Mesenteric fat pad (tissue), 1 donor: ENCODE results near the gene MAN1A2. TPM values are rescaled to one million over a fixed set of nuclear protein-coding genes. Genes with fewer than 3 reads are reported as not detected.
A peak's percentile ranks its signal among the peaks of the same experiment; 100 is the strongest.

Experiments
- DNase-seq: peaks from one replicate; pipeline ENCODE4 v3.0.0-alpha.2; 2020; ENCODE audit warnings: low spot score
- total RNA-seq: library from RNA; stranded (reverse); fragmentation: NEBNext Ultra II Directional; extraction: Animal tissue kit (Norgen Biotek cat#: 25700); gene quantifications from one replicate; pipeline ENCODE4 v1.2.1, GENCODE V29; 2021
- donor health status: DM: yes; HTN: yes; CAD: no.

The MAN1A2 gene
- total RNA-seq, 1 donor from 2014 or later, result 40.9 TPM

- DNase-seq, result no peak
Observed at GRCh38 chr1:117359561-117360289, 7.5 kb upstream of the MAN1A2 start.

- DNase-seq, result no peak
Observed at GRCh38 chr1:117362986-117363385, 4.3 kb upstream of the MAN1A2 start.

DNA sequence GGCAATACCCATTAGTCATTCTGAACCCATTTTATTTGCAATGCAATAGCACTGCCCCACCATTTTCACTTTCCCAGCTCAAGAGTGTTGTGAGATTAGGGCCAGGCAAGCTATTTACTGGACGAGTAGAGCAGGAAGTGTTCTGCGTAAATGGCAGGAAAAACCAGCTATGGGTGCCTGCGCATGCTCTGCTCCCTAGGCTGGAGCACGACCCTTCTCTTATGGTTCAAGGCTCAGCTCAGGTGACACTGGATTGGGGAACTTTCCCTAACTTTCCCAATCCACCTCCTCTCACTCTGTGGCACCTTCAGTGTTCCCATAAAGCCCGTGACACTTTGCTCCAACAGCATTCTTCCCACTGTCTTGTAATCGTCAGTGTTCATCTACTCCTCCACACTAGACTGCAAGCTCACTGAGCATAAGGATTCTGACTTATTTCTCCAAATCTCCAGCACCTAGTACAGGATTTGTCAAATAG lies 3.6 kb upstream of the MAN1A2 start:
- no peak for DNase-seq

- DNase-seq, result no peak
Observed at GRCh38 chr1:117364240-117364639, 3.0 kb upstream of the MAN1A2 start.

- DNase-seq, result no peak
Observed at GRCh38 chr1:117365350-117366176, 1.7 kb upstream of the MAN1A2 start.

DNA sequence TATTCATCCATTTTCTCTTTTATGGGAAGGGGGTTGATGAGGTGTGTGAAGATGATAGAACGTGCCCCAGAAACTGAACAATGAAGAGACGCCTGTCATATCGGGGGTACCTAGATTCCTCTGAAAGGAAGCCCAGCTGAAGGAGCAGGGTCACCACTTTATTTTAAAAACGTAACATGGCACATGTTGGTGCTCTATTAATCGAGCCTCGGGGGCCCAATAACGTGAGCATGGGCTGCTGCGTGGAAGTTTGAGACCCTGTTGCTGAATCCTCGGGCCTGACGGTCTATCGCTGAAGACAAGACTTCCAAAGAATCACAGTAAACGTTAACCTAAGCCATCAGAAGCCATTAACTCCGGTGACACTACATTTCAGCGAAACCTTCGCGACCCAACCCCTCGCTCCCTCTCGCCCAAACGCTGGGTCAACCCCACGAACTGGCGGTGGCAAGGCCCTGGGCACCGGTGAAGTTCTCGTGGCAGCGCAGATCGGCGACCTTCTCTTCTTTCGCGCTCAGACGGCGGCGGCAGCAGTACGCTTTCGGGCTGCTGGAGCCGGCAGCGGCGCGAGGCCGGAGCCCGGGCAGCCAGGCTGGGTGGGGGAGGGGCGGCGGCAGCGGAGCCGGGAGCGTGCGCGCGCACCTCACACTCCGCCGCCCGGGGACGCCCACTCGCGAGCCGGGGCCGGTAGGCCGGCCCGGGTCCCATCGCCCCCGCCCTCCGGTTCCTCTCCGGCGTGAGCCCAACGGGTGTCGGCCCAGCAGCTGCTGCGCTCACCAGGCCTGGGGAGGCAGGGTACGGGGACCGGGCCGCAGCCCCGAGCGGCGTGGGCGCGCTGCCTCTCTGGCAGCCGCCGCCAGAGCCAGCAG lies 838 bp upstream of the MAN1A2 start:
- peak; percentile 97 for DNase-seq

GRCh38 chr1:117368116-117369108 lies 1.2 kb downstream of the MAN1A2 start:
- no peak for DNase-seq

GRCh38 chr1:117370071-117370470 lies 2.8 kb downstream of the MAN1A2 start:
- DNase-seq, result no peak

GRCh38 chr1:117370509-117370908 lies 3.3 kb downstream of the MAN1A2 start:
- no peak for DNase-seq

- no peak for DNase-seq
Observed at GRCh38 chr1:117371441-117372151, 4.3 kb downstream of the MAN1A2 start.

DNA sequence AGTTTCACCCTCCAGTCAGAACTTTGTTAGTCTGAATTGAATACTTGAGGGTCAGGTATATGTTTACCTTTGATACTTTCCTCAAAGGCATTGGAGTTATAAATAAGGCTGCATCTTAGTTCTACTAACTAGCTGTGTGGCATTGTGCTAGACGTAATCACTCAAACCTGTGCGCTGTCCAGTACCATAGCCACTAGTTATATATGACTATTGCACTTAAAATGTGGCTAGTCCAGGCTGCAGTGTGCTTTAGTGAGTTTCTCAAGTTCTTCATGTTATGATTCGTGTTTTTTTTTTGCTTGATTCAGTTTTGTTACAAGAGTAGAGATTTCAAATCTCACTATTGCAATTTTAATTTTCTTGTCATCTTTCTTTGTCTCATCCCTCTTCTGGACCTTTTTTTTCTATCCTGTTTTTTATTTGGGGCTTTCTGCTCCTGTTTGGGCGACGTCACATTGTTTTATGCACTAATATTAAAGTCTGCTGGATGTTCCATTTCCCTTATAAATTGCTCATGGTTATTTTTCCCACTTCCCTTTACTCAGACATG lies 5.7 kb downstream of the MAN1A2 start:
- DNase-seq, result no peak

- no peak for DNase-seq
Observed at GRCh38 chr1:117373932-117374331, 6.7 kb downstream of the MAN1A2 start.

DNA sequence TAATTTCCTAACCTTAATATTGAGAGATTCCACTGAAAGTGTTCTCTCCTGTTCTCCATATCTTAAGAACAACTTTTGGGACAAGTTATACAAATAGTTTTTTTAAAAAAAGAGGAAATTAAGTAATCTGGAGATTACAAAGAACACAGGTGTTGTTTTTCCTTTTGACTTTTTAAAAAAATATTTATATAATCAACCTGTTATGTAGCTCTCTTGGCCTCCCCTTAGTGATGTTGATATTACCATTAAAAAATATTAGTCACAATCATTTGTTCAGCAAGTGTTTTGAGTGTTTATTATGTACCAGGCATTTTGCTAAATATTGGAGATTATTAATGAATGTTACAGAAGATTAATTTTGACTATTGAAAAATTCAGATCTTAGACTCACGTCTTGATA lies 8.1 kb downstream of the MAN1A2 start:
- no peak for DNase-seq

GRCh38 chr1:117387060-117387633 lies 19.9 kb downstream of the MAN1A2 start:
- DNase-seq, result no peak

DNA sequence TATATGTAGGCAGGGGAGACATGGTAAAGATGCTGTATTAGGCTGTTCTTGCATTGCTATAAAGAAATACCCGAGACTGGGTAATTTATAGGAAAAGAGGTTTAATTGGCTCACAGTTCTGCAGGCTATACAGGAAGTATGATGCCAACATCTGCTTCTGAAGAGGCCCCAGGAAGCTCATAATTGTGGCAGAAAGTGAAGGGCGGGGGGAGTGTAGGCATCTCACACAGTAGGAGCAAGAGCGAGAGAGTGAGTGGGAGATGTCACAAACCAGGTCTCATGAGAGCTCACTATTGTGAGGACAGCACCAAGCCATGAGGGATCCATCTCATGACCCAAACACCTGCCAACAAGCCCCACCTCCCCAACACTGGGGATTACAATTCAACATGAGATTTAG lies 21.1 kb downstream of the MAN1A2 start:
- no peak for DNase-seq

DNA sequence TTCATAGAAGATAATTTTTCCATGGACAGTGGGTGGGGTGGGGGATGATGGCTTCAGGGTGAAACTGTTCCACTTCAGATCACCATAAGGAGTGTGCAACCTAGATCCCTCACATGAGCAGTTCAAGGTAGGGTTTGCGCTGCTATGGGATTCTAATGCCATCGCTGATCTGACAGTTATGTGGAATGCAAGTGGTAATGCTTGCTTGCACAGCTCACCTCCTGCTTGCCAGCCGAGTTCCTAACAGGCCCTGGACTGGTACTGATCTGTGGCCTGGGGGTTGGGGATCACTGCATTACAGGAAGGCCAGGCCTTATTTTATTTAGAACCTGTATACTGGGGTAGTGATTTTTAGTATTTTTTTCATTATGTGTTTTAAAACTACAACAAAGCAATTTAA lies 22.0 kb downstream of the MAN1A2 start:
- DNase-seq, result no peak

DNA sequence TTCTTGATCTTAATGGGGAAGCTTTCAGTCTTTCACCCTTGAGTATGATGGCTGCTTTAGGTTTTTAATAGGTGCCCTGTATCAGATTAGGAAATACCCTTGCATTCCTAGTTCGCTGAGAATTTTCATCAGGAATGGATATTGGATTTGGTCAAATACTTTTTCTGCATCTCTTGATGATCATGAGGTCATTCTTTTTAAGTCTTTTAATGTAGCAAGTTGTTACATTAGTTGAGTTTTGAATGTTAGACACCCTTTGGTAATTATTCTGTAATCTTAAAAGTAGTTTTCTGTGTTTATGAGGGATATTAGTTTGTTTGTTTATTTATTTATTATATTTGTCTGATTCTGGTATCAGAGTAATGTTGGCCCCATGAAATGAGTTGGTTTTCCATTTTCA lies 22.5 kb downstream of the MAN1A2 start:
- no peak for DNase-seq

- no peak for DNase-seq
Observed at GRCh38 chr1:117392771-117393170, 25.5 kb downstream of the MAN1A2 start.

DNA sequence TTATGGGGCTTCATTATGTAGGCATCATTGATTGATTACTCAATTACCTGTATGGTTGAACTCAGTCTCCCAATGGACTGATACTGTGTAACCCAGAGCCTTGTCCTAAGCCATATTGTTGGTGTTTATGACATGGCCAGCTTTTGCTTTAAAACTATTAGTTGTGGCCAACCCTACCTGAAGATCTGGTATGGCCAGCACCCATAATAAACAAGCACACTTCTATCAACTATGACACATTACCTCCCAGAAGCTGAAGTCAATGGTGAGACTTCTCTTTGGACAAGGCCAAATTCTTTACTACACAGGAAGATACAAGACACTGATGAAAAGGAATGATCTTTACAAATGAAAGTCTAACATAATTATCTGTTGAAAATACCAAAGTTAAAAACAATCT lies 28.8 kb downstream of the MAN1A2 start:
- no peak for DNase-seq
